Natural killer cell (primary cell): Measurements from ENCODE around the gene MEIS2. TPM values are rescaled to one million over a fixed set of nuclear protein-coding genes. Genes with fewer than 3 reads are reported as not detected.

Experiments
- ATAC-seq, 3 donors: fragments of 150-1000 bp in 2 of 3; fragments of 200-7000 bp in 1 of 3; cut with Tn5 transposase; 1 replicate in 1 of 3; 2 replicates in 2 of 3; pipeline ENCODE4 v1.10.0; 2021; ENCODE audit warnings: mild to moderate bottlenecking in 2 of 3, moderate library complexity in 2 of 3
- DNase-seq, 2 donors: peaks; one replicate each; pipeline versions ENCODE4 v3.0.0 to v3.0.0-alpha.2; 2013 to 2021; ENCODE audit warnings: mixed read lengths in 1 of 2
- H3K27ac ChIP-seq: one replicate; pipeline ENCODE4 v1.5.1; 2013; ENCODE audit warnings: mild to moderate bottlenecking, low read length
- H3K27me3 ChIP-seq: one replicate; pipeline ENCODE4 v1.6.1; 2013; ENCODE audit warnings: low read length; ENCODE audit not compliant: control insufficient read depth, insufficient read depth
- H3K36me3 ChIP-seq: one replicate; pipeline ENCODE4 v1.6.1; 2013; ENCODE audit warnings: low read length; ENCODE audit not compliant: control insufficient read depth, insufficient read depth
- H3K4me1 ChIP-seq: one replicate; pipeline ENCODE4 v1.6.1; 2013; ENCODE audit warnings: low read length; ENCODE audit not compliant: control insufficient read depth, insufficient read depth
- H3K4me3 ChIP-seq: one replicate; pipeline ENCODE4 v1.5.1; 2013; ENCODE audit warnings: low read length
- H3K9me3 ChIP-seq: one replicate; pipeline ENCODE4 v1.6.1; 2013; ENCODE audit warnings: low read length; ENCODE audit not compliant: control insufficient read depth, insufficient read depth
- H3K27ac Mint-ChIP-seq, 2 donors: one replicate each; pipeline ENCODE4 v1.8.0; 2022; ENCODE audit warnings: mild to moderate bottlenecking in 2 of 2, mixed read lengths in 2 of 2, moderate library complexity in 1 of 2
- H3K27me3 Mint-ChIP-seq, 2 donors: one replicate each; pipeline ENCODE4 v1.8.0; 2022; ENCODE audit warnings: low read depth in 2 of 2, mixed read lengths in 2 of 2
- H3K36me3 Mint-ChIP-seq: one replicate; pipeline ENCODE4 v1.8.0; 2022; ENCODE audit warnings: mixed read lengths
- H3K4me1 Mint-ChIP-seq, 2 donors: one replicate each; pipeline ENCODE4 v1.8.0; 2022; ENCODE audit warnings: mixed read lengths in 2 of 2
- H3K4me3 Mint-ChIP-seq: one replicate; pipeline ENCODE4 v1.8.0; 2022; ENCODE audit warnings: mild to moderate bottlenecking, moderate library complexity, mixed read lengths
- H3K9me3 Mint-ChIP-seq, 2 donors: one replicate each; pipeline ENCODE4 v1.8.0; 2022; ENCODE audit warnings: mixed read lengths in 2 of 2
- WGBS: methylation state at CpG from one replicate; pipeline ENCODE4 v1.1.7; 2013; ENCODE audit warnings: missing lambda C conversion rate; ENCODE audit not compliant: insufficient coverage; 5-methylcytosine and 5-hydroxymethylcytosine counted together
- intact Hi-C: fragments of 100-400 bp; cut with micrococcal nuclease; formaldehyde crosslinking; loops from one replicate; pipeline ENCODE4 v1.14.2; 2022
- total RNA-seq, 4 donors: library from RNA; stranded (reverse); fragments of 120-200 nt in 1 of 4; gene quantifications; one replicate each; pipeline versions ENCODE4 v1.2.3 to v1.2.4, GENCODE V29; 2013 to 2022
- TF ChIP-seq, protein P1 (sequence below): fragments of 200-600 bp; IDR thresholded peaks from one replicate; pipeline ENCODE4 v1.8.0; 2022; ENCODE audit warnings: antibody characterized with exemption

MEIS2 gene
- total RNA-seq, 3 donors from 2014 or later (not counting 1 experiment from before 2014, with no cell fraction given), result 0.35 TPM; not detected in 2

GRCh38 chr15:36907295-36907694 is 193.1 kb downstream of the MEIS2 start:
- H3K36me3 Mint-ChIP-seq, result no peaks in the 10 kb centered on the region
- H3K4me3 Mint-ChIP-seq, result no peak overlapping the region
- intact Hi-C loops, result no loop called here
- DNase-seq, result no peak
- no peaks in the 10 kb centered on the region for H3K9me3 Mint-ChIP-seq
- H3K4me1 ChIP-seq, result no peaks in the 10 kb centered on the region
- H3K27me3 Mint-ChIP-seq, result no peaks in the 10 kb centered on the region
- H3K36me3 ChIP-seq, result no peaks in the 10 kb centered on the region
- 92% methylated on average over 2 of the region's 3 CpGs for WGBS
- no peak overlapping the region for H3K4me3 ChIP-seq
- no peak overlapping the region for H3K27ac Mint-ChIP-seq
- H3K27ac ChIP-seq, result no peak overlapping the region
- ATAC-seq, result no peak
- TF ChIP-seq, protein P1, sequence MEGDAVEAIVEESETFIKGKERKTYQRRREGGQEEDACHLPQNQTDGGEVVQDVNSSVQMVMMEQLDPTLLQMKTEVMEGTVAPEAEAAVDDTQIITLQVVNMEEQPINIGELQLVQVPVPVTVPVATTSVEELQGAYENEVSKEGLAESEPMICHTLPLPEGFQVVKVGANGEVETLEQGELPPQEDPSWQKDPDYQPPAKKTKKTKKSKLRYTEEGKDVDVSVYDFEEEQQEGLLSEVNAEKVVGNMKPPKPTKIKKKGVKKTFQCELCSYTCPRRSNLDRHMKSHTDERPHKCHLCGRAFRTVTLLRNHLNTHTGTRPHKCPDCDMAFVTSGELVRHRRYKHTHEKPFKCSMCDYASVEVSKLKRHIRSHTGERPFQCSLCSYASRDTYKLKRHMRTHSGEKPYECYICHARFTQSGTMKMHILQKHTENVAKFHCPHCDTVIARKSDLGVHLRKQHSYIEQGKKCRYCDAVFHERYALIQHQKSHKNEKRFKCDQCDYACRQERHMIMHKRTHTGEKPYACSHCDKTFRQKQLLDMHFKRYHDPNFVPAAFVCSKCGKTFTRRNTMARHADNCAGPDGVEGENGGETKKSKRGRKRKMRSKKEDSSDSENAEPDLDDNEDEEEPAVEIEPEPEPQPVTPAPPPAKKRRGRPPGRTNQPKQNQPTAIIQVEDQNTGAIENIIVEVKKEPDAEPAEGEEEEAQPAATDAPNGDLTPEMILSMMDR, result no peak
- H3K9me3 ChIP-seq, result no peaks in the 10 kb centered on the region
- no peaks in the 10 kb centered on the region for H3K27me3 ChIP-seq
- no peaks in the 10 kb centered on the region for H3K4me1 Mint-ChIP-seq

GRCh38 chr15:36905908-36906307 is 194.4 kb downstream of the MEIS2 start:
- Mint-ChIP-seq H3K27ac (no peak overlapping the region), H3K4me1 (no peaks in the 10 kb centered on the region), H3K4me3 (no peak overlapping the region), H3K9me3 (no peaks in the 10 kb centered on the region), H3K36me3 (no peaks in the 10 kb centered on the region), H3K27me3 (no peaks in the 10 kb centered on the region)
- TF ChIP-seq, protein P1, result no peak
- no peaks in the 10 kb centered on the region for H3K9me3 ChIP-seq
- intact Hi-C loops, result no loop called here
- H3K4me3 ChIP-seq, result no peak overlapping the region
- ATAC-seq, result no peak
- no peak for DNase-seq
- 84% methylated on average over 5 of the region's 5 CpGs for WGBS
- no peaks in the 10 kb centered on the region for H3K36me3 ChIP-seq
- H3K4me1 ChIP-seq, result no peaks in the 10 kb centered on the region
- no peak overlapping the region for H3K27ac ChIP-seq
- H3K27me3 ChIP-seq, result no peaks in the 10 kb centered on the region

GRCh38 chr15:36904715-36905114 is 195.6 kb downstream of the MEIS2 start:
- Mint-ChIP-seq H3K4me1 (no peaks in the 10 kb centered on the region), H3K4me3 (no peak overlapping the region), H3K36me3 (no peaks in the 10 kb centered on the region), H3K27me3 (no peaks in the 10 kb centered on the region), H3K27ac (no peak overlapping the region), H3K9me3 (no peaks in the 10 kb centered on the region)
- TF ChIP-seq, protein P1, result no peak
- WGBS, result 80% methylated on average over 3 of the region's 3 CpGs
- no peak overlapping the region for H3K27ac ChIP-seq
- H3K9me3 ChIP-seq, result no peaks in the 10 kb centered on the region
- H3K4me1 ChIP-seq, result no peaks in the 10 kb centered on the region
- no peaks in the 10 kb centered on the region for H3K27me3 ChIP-seq
- no peaks in the 10 kb centered on the region for H3K36me3 ChIP-seq
- intact Hi-C loops, result no loop called here
- no peak for DNase-seq
- ATAC-seq, result no peak
- H3K4me3 ChIP-seq, result no peak overlapping the region

GRCh38 chr15:36903922-36904556 is 196.3 kb downstream of the MEIS2 start:
- no peak overlapping the region for H3K4me3 Mint-ChIP-seq
- DNase-seq, result no peak
- H3K36me3 ChIP-seq, result no peaks in the 10 kb centered on the region
- no peaks in the 10 kb centered on the region for H3K4me1 ChIP-seq
- H3K9me3 ChIP-seq, result no peaks in the 10 kb centered on the region
- TF ChIP-seq, protein P1, result no peak
- no peaks in the 10 kb centered on the region for H3K27me3 Mint-ChIP-seq
- no peaks in the 10 kb centered on the region for H3K9me3 Mint-ChIP-seq
- H3K36me3 Mint-ChIP-seq, result no peaks in the 10 kb centered on the region
- H3K27me3 ChIP-seq, result no peaks in the 10 kb centered on the region
- no peak overlapping the region for H3K27ac Mint-ChIP-seq
- H3K4me3 ChIP-seq, result no peak overlapping the region
- intact Hi-C loops, result no loop called here
- WGBS, result 77% methylated on average over 5 of the region's 5 CpGs
- no peaks in the 10 kb centered on the region for H3K4me1 Mint-ChIP-seq
- no peak for ATAC-seq
- H3K27ac ChIP-seq, result no peak overlapping the region
